GM12878 (cell line): ENCODE measurements around the gene ELAC1. TPM values are rescaled to one million over a fixed set of nuclear protein-coding genes. Genes with fewer than 3 reads are reported as not detected.

ENCODE experiments used
- ATAC-seq: fragments of 200-7000 bp; cut with Tn5 transposase; 3 replicates; pipeline ENCODE4 v1.9.1; 2020; ENCODE audit warnings: mild to moderate bottlenecking, moderate library complexity
- BruUV-seq: library from RNA; stranded (reverse); fragments of 400-500 nt; replicated peaks from 2 replicates; lab custom pipeline; 2021; lab: Mats Ljungman, UMichigan
- CTCF ChIA-PET: fragments of 300-600 bp; sonication (Branson Sonifier 250); formaldehyde crosslinking; extraction: SDS; loops from one replicate; lab custom pipeline; 2021; ENCODE audit warnings: inconsistent platforms; lab: Yijun Ruan, JAX
- POLR2A ChIA-PET: fragments of 350-600 bp; formaldehyde crosslinking; extraction: SDS; loops from one replicate; lab custom pipeline; 2021; ENCODE audit warnings: inconsistent platforms; lab: Charles Lee
- RAD21 ChIA-PET: fragments of 300-600 bp; sonication (Branson Sonifier 250); formaldehyde crosslinking; loops from one replicate; lab custom pipeline; 2023; ENCODE audit warnings: antibody characterized with exemption; ENCODE audit not compliant: unreplicated experiment; lab: Charles Lee
- SMC1A ChIA-PET: fragments of 300-600 bp; sonication (Branson Sonifier 250); formaldehyde crosslinking; loops from one replicate; lab custom pipeline; 2023; ENCODE audit not compliant: unreplicated experiment, uncharacterized antibody; lab: Charles Lee
- DNase-seq: peaks from one replicate; pipeline ENCODE4 v3.0.0-alpha.2; 2011; ENCODE audit warnings: low read depth, low spot score
- FAIRE-seq: peaks from 3 replicates; lab custom pipeline; 2011; peaks lifted over from hg19 to GRCh38; lab: Jason Lieb, UNC
- H2AFZ ChIP-seq: 2 replicates; pipeline ENCODE4 v1.6.0; 2011; ENCODE audit warnings: low read depth, low read length, control low read depth; ENCODE audit not compliant: control insufficient read depth
- H3K27ac ChIP-seq: 2 replicates; pipeline ENCODE4 v1.5.1; 2011; ENCODE audit warnings: control low read depth; ENCODE audit not compliant: control insufficient read depth, insufficient read depth
- H3K27me3 ChIP-seq, 2 experiments: replicated peaks in 1 of 2; 2 replicates each; pipeline versions ENCODE4 v1.6.0 to v1.6.1; 2011; ENCODE audit warnings: low read length in 1 of 2; ENCODE audit not compliant: control insufficient read depth in 2 of 2, insufficient read depth in 2 of 2
- H3K36me3 ChIP-seq, 2 experiments: 2 replicates each; pipeline ENCODE4 v1.5.1; 2011; ENCODE audit warnings: low read length in 1 of 2; ENCODE audit not compliant: control insufficient read depth in 2 of 2, insufficient read depth in 2 of 2
- H3K4me1 ChIP-seq: 2 replicates; pipeline ENCODE4 v1.6.1; 2011; ENCODE audit warnings: mild to moderate bottlenecking, low read length, moderate library complexity, mixed read lengths; ENCODE audit not compliant: control insufficient read depth, insufficient read depth
- H3K4me2 ChIP-seq: 2 replicates; pipeline ENCODE4 v1.6.0; 2011; ENCODE audit warnings: control low read depth; ENCODE audit not compliant: control insufficient read depth, insufficient read depth
- H3K4me3 ChIP-seq: fragments of 200-600 bp; sonication (generic); 2 replicates; pipeline ENCODE4 v1.5.1; 2016
- H3K79me2 ChIP-seq: 2 replicates; pipeline ENCODE4 v1.6.0; 2011; ENCODE audit warnings: low read length; ENCODE audit not compliant: control insufficient read depth, insufficient read depth
- H3K9ac ChIP-seq: 2 replicates; pipeline ENCODE4 v1.8.0; 2011; ENCODE audit warnings: low read length, control low read depth, mixed read lengths; ENCODE audit not compliant: control insufficient read depth, insufficient read depth
- H3K9me3 ChIP-seq: replicated peaks from 3 replicates; pipeline ENCODE4 v1.5.1; 2011; ENCODE audit warnings: mild to moderate bottlenecking, low read length; ENCODE audit not compliant: control insufficient read depth, insufficient read depth
- H4K20me1 ChIP-seq: 2 replicates; pipeline ENCODE4 v1.6.0; 2011; ENCODE audit not compliant: control insufficient read depth, insufficient read depth
- BACH1 ChIP-seq: fragments of 450-650 bp; IDR thresholded peaks from 2 replicates; pipeline ENCODE4 v1.6.1; 2017; ENCODE audit warnings: mild to moderate bottlenecking, borderline replicate concordance
- EED ChIP-seq: sonication (generic); IDR thresholded peaks from 2 replicates; pipeline ENCODE4 v1.6.1; 2016; ENCODE audit warnings: antibody characterized with exemption, low read depth
- EGR1 ChIP-seq, 2 experiments: IDR thresholded peaks; 1 replicate in 1 of 2; 2 replicates in 1 of 2; pipeline ENCODE4 v1.6.1; 2011 to 2012; ENCODE audit warnings: low read depth in 2 of 2, low read length in 2 of 2, borderline replicate concordance in 1 of 2, mild to moderate bottlenecking in 1 of 2, moderate library complexity in 1 of 2
- KDM1A ChIP-seq: fragments of 200-600 bp; sonication (generic); IDR thresholded peaks from 2 replicates; pipeline ENCODE4 v1.6.1; 2016; ENCODE audit warnings: borderline replicate concordance
- LARP7 ChIP-seq: fragments of 450-650 bp; IDR thresholded peaks from 2 replicates; pipeline ENCODE4 v1.6.1; 2017; ENCODE audit warnings: mild to moderate bottlenecking
- MYB ChIP-seq: fragments of 150-350 bp; IDR thresholded peaks from 2 replicates; pipeline ENCODE4 v1.6.1; 2014; ENCODE audit warnings: mild to moderate bottlenecking, low read depth, low read length, borderline replicate concordance
- MYC ChIP-seq: IDR thresholded peaks from 2 replicates; pipeline ENCODE4 v1.6.1; 2011; ENCODE audit warnings: mild to moderate bottlenecking, low read length, moderate library complexity, inconsistent platforms; ENCODE audit not compliant: insufficient read depth, insufficient replicate concordance, insufficient read length, severe bottlenecking
- PML ChIP-seq: IDR thresholded peaks from 2 replicates; pipeline ENCODE4 v1.6.1; 2012; ENCODE audit warnings: low read length, inconsistent platforms
- POLR2AphosphoS5 ChIP-seq: IDR thresholded peaks from 2 replicates; pipeline ENCODE4 v1.6.1; 2011; ENCODE audit warnings: mild to moderate bottlenecking, low read length, inconsistent platforms
- SP1 ChIP-seq: IDR thresholded peaks from one replicate; pipeline ENCODE4 v1.6.1; 2011; ENCODE audit warnings: low read depth, low read length
- STAT1 ChIP-seq: fragments of 450-650 bp; conservative IDR thresholded peaks from 2 replicates; pipeline ENCODE4 v1.6.1; 2014; ENCODE audit warnings: antibody characterized with exemption, mild to moderate bottlenecking
- WRNIP1 ChIP-seq: IDR thresholded peaks from 2 replicates; pipeline ENCODE4 v1.6.1; 2011; ENCODE audit warnings: low read depth, low read length, improper control_type of control experiment, borderline replicate concordance
- ZBED1 ChIP-seq: IDR thresholded peaks from 2 replicates; pipeline ENCODE4 v1.6.1; 2016; ENCODE audit warnings: borderline replicate concordance
- WGBS: methylation state at CpG from one replicate; pipeline ENCODE4 v1.1.6; 2016; ENCODE audit warnings: low lambda C conversion rate; ENCODE audit not compliant: insufficient replicate concordance, insufficient coverage; ENCODE audit errors: missing lambda C conversion rate; 5-methylcytosine and 5-hydroxymethylcytosine counted together
- in situ Hi-C: fragments of 300-500 bp; cut with MboI; formaldehyde crosslinking; loops from 9 replicates; pipeline ENCODE4 v1.14.3; 2018; ENCODE audit warnings: mixed read lengths
- intact Hi-C: fragments of 100-400 bp; cut with micrococcal nuclease; formaldehyde crosslinking; loops from one replicate; pipeline ENCODE4 v1.14.2; 2022; ENCODE audit not compliant: unreplicated experiment
- polyA plus RNA-seq, 11 experiments: library from polyadenylated mRNA; depleted of rRNA in 4 of 11; unstranded in 6 of 11; stranded (reverse) in 5 of 11; fragments of >200 nt; fragmentation: Nextera tagmentation in 4 of 11; fragmentation: Illumina TruSeq in 1 of 11; extraction: Ambion mirVana in 4 of 11; extraction: Trizol in 1 of 11; gene quantifications; 1 replicate in 1 of 11; 2 replicates in 10 of 11; pipeline versions ENCODE4 v1.2.1 to v1.2.3, GENCODE V29; 2011 to 2016; ENCODE audit warnings: inconsistent platforms in 2 of 11, missing spikeins in 2 of 11, low read depth in 1 of 11
- total RNA-seq, 4 experiments: library from RNA; depleted of rRNA in 3 of 4; stranded (reverse); fragments of >200 nt in 3 of 4; fragmentation: Illumina TruSeq in 1 of 4; extraction: Trizol in 1 of 4; gene quantifications; 2 replicates each; pipeline versions ENCODE4 v1.2.1 to v1.2.3, GENCODE V29; 2013 to 2021
- TF ChIP-seq, protein P1 (sequence below): fragments of 450-650 bp; IDR thresholded peaks from 2 replicates; pipeline ENCODE4 v1.6.1; 2017; ENCODE audit warnings: mild to moderate bottlenecking, moderate library complexity
- TF ChIP-seq, protein P2 (sequence below): fragments of 450-650 bp; IDR thresholded peaks from 2 replicates; pipeline ENCODE4 v1.6.1; 2017; ENCODE audit warnings: antibody characterized with exemption, mild to moderate bottlenecking, moderate library complexity

ELAC1 gene
- total and polyA plus RNA-seq, 10 of the 15 experiments (the other 5 are each of a cell fraction or from before 2014, with no cell fraction given) = 4.9 to 23.0 (median 9.8) TPM

DNA sequence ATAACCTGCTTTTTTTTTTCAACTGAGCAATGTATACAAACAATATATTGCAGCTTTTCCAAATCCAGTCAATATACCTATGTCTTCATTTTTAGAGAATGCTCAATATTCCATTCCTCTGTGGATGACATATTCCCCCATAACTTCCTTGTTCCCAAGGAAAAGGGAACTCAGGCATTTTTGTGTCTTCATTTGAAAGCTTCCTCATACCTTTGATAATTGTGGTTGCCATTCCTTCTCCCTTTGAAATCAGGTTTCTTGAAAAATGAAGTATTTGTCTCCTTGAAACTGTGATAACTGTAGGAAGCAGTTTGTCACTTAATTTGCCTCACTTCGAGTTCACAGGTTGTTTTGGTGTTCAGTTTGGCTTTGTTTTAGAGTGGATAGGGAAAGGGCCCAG is 13.5 kb downstream of the ELAC1 start:
- ChIA-PET SMC1A (interaction anchor here (0.6 kb wide), 1 partner anchor 19 kb away, joined by 3 read pairs; no protein-coding TSS in a partner anchor), POLR2A (no interaction called here), RAD21 (no interaction called here), CTCF (interaction anchor here (1.5 kb wide), 1 partner anchor 15 kb away, joined by 3 read pairs; no protein-coding TSS in a partner anchor)
- Histone ChIP-seq H3K4me3 (no peak overlapping the region), H3K27ac (no peak overlapping the region), H2AFZ (no peak overlapping the region), H3K36me3 (peaks cover 0 to 5% of the 10 kb centered on the region in 2 experiments; a peak in 2 of 4 replicates), H3K27me3 (no peaks in the 10 kb centered on the region), H4K20me1 (0 out of 2 replicates have a peak, but pooled peaks cover 2% of the 10 kb centered on the region), H3K4me1 (no peaks in the 10 kb centered on the region), H3K4me2 (no peak overlapping the region), H3K9ac (no peak overlapping the region), H3K9me3 (peaks cover 10% of the 10 kb centered on the region; the same call in 2 of the 3 replicates), H3K79me2 (no peaks in the 10 kb centered on the region)
- intact Hi-C loops (no loop called here), in situ Hi-C loops (no loop called here)
- FAIRE-seq = no peak
- BruUV-seq = no TSS peak
- 42% methylated on average over 1 of the region's 1 CpG for WGBS
- no peak for ATAC-seq
- DNase-seq = no peak
- no peak for TF ChIP-seq POLR2AphosphoS5
- TF ChIP-seq LARP7 = no peak
- TF ChIP-seq WRNIP1 = no peak
- no peak for TF ChIP-seq MYC
- TF ChIP-seq EED = no peak
- TF ChIP-seq, protein P1, sequence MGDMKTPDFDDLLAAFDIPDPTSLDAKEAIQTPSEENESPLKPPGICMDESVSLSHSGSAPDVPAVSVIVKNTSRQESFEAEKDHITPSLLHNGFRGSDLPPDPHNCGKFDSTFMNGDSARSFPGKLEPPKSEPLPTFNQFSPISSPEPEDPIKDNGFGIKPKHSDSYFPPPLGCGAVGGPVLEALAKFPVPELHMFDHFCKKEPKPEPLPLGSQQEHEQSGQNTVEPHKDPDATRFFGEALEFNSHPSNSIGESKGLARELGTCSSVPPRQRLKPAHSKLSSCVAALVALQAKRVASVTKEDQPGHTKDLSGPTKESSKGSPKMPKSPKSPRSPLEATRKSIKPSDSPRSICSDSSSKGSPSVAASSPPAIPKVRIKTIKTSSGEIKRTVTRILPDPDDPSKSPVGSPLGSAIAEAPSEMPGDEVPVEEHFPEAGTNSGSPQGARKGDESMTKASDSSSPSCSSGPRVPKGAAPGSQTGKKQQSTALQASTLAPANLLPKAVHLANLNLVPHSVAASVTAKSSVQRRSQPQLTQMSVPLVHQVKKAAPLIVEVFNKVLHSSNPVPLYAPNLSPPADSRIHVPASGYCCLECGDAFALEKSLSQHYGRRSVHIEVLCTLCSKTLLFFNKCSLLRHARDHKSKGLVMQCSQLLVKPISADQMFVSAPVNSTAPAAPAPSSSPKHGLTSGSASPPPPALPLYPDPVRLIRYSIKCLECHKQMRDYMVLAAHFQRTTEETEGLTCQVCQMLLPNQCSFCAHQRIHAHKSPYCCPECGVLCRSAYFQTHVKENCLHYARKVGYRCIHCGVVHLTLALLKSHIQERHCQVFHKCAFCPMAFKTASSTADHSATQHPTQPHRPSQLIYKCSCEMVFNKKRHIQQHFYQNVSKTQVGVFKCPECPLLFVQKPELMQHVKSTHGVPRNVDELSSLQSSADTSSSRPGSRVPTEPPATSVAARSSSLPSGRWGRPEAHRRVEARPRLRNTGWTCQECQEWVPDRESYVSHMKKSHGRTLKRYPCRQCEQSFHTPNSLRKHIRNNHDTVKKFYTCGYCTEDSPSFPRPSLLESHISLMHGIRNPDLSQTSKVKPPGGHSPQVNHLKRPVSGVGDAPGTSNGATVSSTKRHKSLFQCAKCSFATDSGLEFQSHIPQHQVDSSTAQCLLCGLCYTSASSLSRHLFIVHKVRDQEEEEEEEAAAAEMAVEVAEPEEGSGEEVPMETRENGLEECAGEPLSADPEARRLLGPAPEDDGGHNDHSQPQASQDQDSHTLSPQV = no peak
- TF ChIP-seq KDM1A = no peak
- no peak for TF ChIP-seq EGR1 (IDR thresholded peaks at IDR 0.05; ENCODE audit: borderline replicate concordance in 1 of 2, low read depth in 2 of 2, low read length in 2 of 2)
- no peak for TF ChIP-seq PML
- TF ChIP-seq BACH1 = no peak
- no peak for TF ChIP-seq SP1
- TF ChIP-seq, protein P2, sequence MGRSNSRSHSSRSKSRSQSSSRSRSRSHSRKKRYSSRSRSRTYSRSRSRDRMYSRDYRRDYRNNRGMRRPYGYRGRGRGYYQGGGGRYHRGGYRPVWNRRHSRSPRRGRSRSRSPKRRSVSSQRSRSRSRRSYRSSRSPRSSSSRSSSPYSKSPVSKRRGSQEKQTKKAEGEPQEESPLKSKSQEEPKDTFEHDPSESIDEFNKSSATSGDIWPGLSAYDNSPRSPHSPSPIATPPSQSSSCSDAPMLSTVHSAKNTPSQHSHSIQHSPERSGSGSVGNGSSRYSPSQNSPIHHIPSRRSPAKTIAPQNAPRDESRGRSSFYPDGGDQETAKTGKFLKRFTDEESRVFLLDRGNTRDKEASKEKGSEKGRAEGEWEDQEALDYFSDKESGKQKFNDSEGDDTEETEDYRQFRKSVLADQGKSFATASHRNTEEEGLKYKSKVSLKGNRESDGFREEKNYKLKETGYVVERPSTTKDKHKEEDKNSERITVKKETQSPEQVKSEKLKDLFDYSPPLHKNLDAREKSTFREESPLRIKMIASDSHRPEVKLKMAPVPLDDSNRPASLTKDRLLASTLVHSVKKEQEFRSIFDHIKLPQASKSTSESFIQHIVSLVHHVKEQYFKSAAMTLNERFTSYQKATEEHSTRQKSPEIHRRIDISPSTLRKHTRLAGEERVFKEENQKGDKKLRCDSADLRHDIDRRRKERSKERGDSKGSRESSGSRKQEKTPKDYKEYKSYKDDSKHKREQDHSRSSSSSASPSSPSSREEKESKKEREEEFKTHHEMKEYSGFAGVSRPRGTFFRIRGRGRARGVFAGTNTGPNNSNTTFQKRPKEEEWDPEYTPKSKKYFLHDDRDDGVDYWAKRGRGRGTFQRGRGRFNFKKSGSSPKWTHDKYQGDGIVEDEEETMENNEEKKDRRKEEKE = no peak
- no peak for TF ChIP-seq STAT1
- no peak for TF ChIP-seq MYB
- TF ChIP-seq ZBED1 = no peak
